ENCODE results near the gene SLC4A3. TPM values are rescaled to one million over a fixed set of nuclear protein-coding genes. Genes with fewer than 3 reads are reported as not detected.

SLC4A3 gene
- total and polyA plus RNA-seq, 2 of the 13 experiments (the other 11 are each of a cell fraction or from before 2014, with no cell fraction given) = 0.18 to 0.95 TPM

DNA sequence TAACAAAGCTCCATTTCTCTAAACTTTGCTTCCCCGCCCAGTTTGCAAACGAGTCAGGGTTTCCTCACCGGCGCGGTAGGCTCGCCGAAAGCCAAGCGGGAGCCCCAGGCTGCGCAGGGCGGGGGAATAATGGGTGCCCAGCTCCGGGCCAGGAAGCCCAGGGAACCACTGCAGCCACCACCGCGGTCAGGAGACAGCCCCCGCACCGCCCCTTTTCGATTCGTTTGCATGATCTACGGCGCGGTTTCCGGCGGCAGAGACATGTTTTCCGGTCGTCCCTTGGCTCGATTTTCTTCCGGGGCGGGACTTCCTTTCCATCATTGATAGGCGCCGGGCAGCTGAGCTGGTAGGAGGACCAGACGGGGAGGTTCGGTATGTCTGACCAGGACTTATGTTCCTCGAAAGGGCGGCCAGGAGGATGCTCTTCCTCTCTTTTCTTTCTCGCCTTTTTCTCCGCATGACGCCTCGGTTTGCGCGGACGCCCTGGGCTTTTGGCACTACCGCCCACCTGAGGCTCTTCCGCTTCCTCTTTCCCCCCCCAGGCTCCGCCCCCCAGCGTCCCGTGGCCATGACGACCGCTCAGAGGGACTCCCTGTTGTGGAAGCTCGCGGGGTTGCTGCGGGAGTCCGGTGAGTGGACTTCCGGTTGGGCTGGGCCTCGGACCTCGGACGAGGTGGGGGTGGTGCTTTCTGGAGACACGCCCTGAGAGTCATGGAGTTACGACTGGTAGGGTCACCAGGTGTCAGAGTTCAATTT is 29.7 kb upstream of the SLC4A3 start, which contains the start of gene STK11IP (continued):
- TF ChIP-seq, protein P1, sequence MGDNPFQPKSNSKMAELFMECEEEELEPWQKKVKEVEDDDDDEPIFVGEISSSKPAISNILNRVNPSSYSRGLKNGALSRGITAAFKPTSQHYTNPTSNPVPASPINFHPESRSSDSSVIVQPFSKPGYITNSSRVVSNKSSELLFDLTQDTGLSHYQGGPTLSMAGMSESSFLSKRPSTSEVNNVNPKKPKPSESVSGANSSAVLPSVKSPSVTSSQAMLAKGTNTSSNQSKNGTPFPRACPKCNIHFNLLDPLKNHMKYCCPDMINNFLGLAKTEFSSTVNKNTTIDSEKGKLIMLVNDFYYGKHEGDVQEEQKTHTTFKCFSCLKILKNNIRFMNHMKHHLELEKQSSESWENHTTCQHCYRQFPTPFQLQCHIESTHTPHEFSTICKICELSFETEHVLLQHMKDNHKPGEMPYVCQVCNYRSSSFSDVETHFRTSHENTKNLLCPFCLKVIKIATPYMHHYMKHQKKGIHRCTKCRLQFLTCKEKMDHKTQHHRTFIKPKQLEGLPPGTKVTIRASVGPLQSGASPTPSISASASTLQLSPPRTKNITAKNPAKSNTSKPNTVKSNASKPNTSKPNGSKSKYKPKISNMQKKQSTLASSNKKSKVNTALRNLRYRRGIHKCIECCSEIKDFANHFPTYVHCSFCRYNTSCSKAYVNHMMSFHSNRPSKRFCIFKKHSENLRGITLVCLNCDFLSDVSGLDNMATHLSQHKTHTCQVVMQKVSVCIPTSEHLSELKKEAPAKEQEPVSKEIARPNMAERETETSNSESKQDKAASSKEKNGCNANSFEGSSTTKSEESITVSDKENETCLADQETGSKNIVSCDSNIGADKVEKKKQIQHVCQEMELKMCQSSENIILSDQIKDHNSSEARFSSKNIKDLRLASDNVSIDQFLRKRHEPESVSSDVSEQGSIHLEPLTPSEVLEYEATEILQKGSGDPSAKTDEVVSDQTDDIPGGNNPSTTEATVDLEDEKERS (CRISPR knock-in tag; IDR thresholded peaks at IDR 0.05) = peak; percentile 47; the same call in 1 of the 2 replicates
- TF ChIP-seq, protein P2, sequence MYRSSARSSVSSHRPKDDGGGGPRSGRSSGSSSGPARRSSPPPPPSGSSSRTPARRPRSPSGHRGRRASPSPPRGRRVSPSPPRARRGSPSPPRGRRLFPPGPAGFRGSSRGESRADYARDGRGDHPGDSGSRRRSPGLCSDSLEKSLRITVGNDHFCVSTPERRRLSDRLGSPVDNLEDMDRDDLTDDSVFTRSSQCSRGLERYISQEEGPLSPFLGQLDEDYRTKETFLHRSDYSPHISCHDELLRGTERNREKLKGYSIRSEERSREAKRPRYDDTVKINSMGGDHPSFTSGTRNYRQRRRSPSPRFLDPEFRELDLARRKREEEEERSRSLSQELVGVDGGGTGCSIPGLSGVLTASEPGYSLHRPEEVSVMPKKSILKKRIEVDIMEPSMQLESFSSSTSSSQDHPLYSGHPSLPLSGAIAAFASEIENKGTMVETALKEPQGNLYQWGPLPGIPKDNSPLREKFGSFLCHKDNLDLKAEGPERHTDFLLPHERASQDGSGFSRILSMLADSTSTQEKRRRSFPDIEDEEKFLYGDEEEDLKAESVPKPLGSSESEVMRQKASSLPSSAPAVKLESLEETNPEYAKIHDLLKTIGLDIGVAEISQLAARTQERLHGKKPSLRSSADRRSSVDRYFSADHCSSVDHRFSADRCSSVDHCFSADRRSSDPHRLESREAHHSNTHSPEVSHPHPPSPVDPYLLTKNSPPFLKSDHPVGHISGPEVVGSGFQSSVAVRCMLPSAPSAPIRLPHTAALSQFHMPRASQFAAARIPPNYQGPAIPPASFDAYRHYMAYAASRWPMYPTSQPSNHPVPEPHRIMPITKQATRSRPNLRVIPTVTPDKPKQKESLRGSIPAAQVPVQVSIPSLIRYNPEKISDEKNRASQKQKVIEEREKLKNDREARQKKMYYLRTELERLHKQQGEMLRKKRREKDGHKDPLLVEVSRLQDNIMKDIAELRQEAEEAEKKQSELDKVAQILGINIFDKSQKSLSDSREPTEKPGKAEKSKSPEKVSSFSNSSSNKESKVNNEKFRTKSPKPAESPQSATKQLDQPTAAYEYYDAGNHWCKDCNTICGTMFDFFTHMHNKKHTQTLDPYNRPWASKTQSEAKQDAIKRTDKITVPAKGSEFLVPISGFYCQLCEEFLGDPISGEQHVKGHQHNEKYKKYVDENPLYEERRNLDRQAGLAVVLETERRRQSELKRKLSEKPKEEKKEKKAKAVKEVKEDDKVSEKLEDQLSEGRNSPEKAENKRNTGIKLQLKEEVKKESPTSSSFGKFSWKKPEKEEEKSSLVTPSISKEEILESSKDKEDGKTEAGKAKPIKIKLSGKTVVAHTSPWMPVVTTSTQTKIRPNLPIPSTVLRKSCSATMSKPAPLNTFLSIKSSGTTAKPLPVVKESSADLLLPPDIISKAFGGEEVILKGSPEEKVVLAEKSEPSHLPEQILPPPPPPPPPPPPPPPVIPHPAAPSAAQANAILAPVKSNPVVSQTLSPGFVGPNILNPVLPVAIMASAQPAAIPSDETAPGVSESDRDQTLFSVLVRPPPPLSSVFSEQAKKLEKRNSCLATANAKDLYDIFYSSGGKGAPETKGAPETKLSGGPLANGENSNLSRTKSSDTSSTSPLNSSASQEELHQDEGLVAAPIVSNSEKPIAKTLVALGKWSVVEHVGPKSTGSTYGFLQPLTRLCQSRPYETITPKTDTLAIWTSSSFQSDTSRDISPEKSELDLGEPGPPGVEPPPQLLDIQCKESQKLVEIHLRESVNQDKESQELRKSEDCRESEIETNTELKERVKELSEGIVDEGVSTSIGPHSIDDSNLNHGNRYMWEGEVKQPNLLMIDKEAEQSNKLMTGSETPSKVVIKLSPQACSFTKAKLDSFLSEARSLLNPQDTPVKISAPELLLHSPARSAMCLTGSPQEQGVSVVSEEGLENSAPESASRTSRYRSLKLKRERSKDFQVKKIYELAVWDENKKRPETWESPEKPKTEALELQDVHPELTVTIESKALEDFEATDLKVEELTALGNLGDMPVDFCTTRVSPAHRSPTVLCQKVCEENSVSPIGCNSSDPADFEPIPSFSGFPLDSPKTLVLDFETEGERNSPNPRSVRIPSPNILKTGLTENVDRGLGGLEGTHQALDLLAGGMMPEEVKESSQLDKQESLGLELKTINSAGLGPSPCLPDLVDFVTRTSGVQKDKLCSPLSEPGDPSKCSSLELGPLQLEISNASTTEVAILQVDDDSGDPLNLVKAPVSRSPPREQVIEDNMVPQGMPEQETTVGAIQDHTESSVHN (CRISPR knock-in tag; IDR thresholded peaks at IDR 0.05) = peak; percentile 83; the same call in 1 of the 2 replicates
- peak; percentile 57 for TF ChIP-seq FOXO1 (CRISPR knock-in tag; IDR thresholded peaks at IDR 0.05)
- TF ChIP-seq, protein P3, sequence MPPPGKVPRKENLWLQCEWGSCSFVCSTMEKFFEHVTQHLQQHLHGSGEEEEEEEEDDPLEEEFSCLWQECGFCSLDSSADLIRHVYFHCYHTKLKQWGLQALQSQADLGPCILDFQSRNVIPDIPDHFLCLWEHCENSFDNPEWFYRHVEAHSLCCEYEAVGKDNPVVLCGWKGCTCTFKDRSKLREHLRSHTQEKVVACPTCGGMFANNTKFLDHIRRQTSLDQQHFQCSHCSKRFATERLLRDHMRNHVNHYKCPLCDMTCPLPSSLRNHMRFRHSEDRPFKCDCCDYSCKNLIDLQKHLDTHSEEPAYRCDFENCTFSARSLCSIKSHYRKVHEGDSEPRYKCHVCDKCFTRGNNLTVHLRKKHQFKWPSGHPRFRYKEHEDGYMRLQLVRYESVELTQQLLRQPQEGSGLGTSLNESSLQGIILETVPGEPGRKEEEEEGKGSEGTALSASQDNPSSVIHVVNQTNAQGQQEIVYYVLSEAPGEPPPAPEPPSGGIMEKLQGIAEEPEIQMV (CRISPR knock-in tag; IDR thresholded peaks at IDR 0.05; ENCODE audit: low read depth) = peak; percentile 27; the same call in 1 of the 2 replicates
- TF ChIP-seq ZBTB7A (CRISPR knock-in tag; IDR thresholded peaks at IDR 0.05) = peak; percentile 71; the same call in 1 of the 2 replicates
- no peak for TF ChIP-seq ZNF343 (CRISPR knock-in tag; IDR thresholded peaks at IDR 0.05)
- TF ChIP-seq, protein P4, sequence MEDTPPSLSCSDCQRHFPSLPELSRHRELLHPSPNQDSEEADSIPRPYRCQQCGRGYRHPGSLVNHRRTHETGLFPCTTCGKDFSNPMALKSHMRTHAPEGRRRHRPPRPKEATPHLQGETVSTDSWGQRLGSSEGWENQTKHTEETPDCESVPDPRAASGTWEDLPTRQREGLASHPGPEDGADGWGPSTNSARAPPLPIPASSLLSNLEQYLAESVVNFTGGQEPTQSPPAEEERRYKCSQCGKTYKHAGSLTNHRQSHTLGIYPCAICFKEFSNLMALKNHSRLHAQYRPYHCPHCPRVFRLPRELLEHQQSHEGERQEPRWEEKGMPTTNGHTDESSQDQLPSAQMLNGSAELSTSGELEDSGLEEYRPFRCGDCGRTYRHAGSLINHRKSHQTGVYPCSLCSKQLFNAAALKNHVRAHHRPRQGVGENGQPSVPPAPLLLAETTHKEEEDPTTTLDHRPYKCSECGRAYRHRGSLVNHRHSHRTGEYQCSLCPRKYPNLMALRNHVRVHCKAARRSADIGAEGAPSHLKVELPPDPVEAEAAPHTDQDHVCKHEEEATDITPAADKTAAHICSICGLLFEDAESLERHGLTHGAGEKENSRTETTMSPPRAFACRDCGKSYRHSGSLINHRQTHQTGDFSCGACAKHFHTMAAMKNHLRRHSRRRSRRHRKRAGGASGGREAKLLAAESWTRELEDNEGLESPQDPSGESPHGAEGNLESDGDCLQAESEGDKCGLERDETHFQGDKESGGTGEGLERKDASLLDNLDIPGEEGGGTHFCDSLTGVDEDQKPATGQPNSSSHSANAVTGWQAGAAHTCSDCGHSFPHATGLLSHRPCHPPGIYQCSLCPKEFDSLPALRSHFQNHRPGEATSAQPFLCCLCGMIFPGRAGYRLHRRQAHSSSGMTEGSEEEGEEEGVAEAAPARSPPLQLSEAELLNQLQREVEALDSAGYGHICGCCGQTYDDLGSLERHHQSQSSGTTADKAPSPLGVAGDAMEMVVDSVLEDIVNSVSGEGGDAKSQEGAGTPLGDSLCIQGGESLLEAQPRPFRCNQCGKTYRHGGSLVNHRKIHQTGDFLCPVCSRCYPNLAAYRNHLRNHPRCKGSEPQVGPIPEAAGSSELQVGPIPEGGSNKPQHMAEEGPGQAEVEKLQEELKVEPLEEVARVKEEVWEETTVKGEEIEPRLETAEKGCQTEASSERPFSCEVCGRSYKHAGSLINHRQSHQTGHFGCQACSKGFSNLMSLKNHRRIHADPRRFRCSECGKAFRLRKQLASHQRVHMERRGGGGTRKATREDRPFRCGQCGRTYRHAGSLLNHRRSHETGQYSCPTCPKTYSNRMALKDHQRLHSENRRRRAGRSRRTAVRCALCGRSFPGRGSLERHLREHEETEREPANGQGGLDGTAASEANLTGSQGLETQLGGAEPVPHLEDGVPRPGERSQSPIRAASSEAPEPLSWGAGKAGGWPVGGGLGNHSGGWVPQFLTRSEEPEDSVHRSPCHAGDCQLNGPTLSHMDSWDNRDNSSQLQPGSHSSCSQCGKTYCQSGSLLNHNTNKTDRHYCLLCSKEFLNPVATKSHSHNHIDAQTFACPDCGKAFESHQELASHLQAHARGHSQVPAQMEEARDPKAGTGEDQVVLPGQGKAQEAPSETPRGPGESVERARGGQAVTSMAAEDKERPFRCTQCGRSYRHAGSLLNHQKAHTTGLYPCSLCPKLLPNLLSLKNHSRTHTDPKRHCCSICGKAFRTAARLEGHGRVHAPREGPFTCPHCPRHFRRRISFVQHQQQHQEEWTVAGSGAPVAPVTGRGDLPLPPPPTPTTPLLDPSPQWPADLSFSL (CRISPR knock-in tag; IDR thresholded peaks at IDR 0.05) = no peak
- peak; percentile 95 for TF ChIP-seq ATF1 (CRISPR knock-in tag; IDR thresholded peaks at IDR 0.05)
